Fibroblast of lung (primary cell): ENCODE measurements around the gene LDHD.

ENCODE experiments used
- EZH2 ChIP-seq: IDR thresholded peaks from 2 replicates; pipeline ENCODE4 v1.5.1; 2012; ENCODE audit warnings: low read length, control low read depth, mild to moderate bottlenecking; ENCODE audit errors: missing control alignments
- TF ChIP-seq, protein P1 (sequence below), 2 donors: IDR thresholded peaks in 1 of 2; conservative IDR thresholded peaks in 1 of 2; 1 replicate in 1 of 2; 2 replicates in 1 of 2; pipeline ENCODE4 v1.5.1; 2011 to 2012; ENCODE audit warnings: low read length in 2 of 2, control low read depth in 1 of 2, inconsistent platforms in 1 of 2, low read depth in 1 of 2, mild to moderate bottlenecking in 1 of 2

GRCh38 chr16:75080205-75081029 is 36.2 kb downstream of the LDHD start:
- TF ChIP-seq, protein P1, sequence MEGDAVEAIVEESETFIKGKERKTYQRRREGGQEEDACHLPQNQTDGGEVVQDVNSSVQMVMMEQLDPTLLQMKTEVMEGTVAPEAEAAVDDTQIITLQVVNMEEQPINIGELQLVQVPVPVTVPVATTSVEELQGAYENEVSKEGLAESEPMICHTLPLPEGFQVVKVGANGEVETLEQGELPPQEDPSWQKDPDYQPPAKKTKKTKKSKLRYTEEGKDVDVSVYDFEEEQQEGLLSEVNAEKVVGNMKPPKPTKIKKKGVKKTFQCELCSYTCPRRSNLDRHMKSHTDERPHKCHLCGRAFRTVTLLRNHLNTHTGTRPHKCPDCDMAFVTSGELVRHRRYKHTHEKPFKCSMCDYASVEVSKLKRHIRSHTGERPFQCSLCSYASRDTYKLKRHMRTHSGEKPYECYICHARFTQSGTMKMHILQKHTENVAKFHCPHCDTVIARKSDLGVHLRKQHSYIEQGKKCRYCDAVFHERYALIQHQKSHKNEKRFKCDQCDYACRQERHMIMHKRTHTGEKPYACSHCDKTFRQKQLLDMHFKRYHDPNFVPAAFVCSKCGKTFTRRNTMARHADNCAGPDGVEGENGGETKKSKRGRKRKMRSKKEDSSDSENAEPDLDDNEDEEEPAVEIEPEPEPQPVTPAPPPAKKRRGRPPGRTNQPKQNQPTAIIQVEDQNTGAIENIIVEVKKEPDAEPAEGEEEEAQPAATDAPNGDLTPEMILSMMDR (conservative IDR thresholded peaks at IDR 0.05 in 1 of 2, IDR thresholded peaks at IDR 0.05 in 1 of 2; ENCODE audit: low read depth in 1 of 2, low read length in 2 of 2), result no peak
- TF ChIP-seq EZH2, result no peak
